Kidney (tissue), 14 donors: ENCODE measurements around the gene USP36. TPM values are rescaled to one million over a fixed set of nuclear protein-coding genes. Genes with fewer than 3 reads are reported as not detected.
A peak's percentile ranks its signal among the peaks of the same experiment; 100 is the strongest.

ENCODE experiments used
- DNase-seq, 5 donors: peaks; one replicate each; pipeline ENCODE4 v3.0.0-alpha.2; 2013 to 2020
- FAIRE-seq: peaks from 2 replicates; lab custom pipeline; 2012; peaks lifted over from hg19 to GRCh38; lab: Jason Lieb, UNC
- H3K27ac ChIP-seq, 2 donors: one replicate each; pipeline ENCODE4 v1.7.0; 2013; ENCODE audit warnings: low read depth in 2 of 2, low read length in 2 of 2, inconsistent platforms in 1 of 2
- H3K27me3 ChIP-seq: one replicate; pipeline ENCODE4 v1.7.1; 2013; ENCODE audit warnings: low read length, inconsistent platforms; ENCODE audit not compliant: control insufficient read depth, insufficient read depth
- H3K36me3 ChIP-seq, 3 donors: one replicate each; pipeline versions ENCODE4 v1.7.0 to v1.7.1; 2013; ENCODE audit warnings: low read length in 3 of 3, control low read depth in 1 of 3, inconsistent platforms in 1 of 3; ENCODE audit not compliant: insufficient read depth in 3 of 3, control insufficient read depth in 2 of 3
- H3K4me1 ChIP-seq, 3 donors: one replicate each; pipeline versions ENCODE4 v1.7.0 to v1.7.1; 2013; ENCODE audit warnings: low read length in 3 of 3, inconsistent platforms in 1 of 3, low read depth in 1 of 3; ENCODE audit not compliant: control insufficient read depth in 2 of 3, insufficient read depth in 2 of 3
- H3K4me3 ChIP-seq, 3 donors: one replicate each; pipeline versions ENCODE4 v1.7.0 to v1.8.1; 2013; ENCODE audit warnings: low read length in 3 of 3, control low read depth in 1 of 3, inconsistent platforms in 1 of 3
- H3K9ac ChIP-seq, 3 donors: one replicate each; pipeline versions ENCODE4 v1.7.0 to v1.7.1; 2013; ENCODE audit warnings: low read length in 3 of 3, control low read depth in 1 of 3, inconsistent platforms in 1 of 3
- H3K9me3 ChIP-seq, 3 donors: one replicate each; pipeline versions ENCODE4 v1.7.0 to v1.7.1; 2013; ENCODE audit warnings: low read length in 3 of 3, control low read depth in 1 of 3, inconsistent platforms in 1 of 3; ENCODE audit not compliant: control insufficient read depth in 2 of 3, insufficient read depth in 1 of 3
- intact Hi-C: fragments of 100-400 bp; cut with DNase I; formaldehyde crosslinking; loops from one replicate; pipeline ENCODE4 v1.11.1; 2022
- polyA plus RNA-seq: library from polyadenylated mRNA; stranded (reverse); fragments of 350-450 nt; fragmentation: Illumina TruSeq; extraction: RNeasy Lipid Tissue Mini Kit (QIAGEN cat#74804); gene quantifications from one replicate; pipeline ENCODE4 v1.2.3, GENCODE V29; 2014; ENCODE audit warnings: low read depth, low replicate concordance; ENCODE audit not compliant: insufficient read depth
- total RNA-seq: library from RNA; stranded (reverse); fragmentation: NEBNext Ultra II Directional; extraction: Animal tissue kit (Norgen Biotek cat#: 25700); gene quantifications from one replicate; pipeline ENCODE4 v1.2.1, GENCODE V29; 2021
- TF ChIP-seq, protein P1 (sequence below): IDR thresholded peaks from 3 replicates; pipeline ENCODE4 v1.5.1; 2012; ENCODE audit warnings: mild to moderate bottlenecking, moderate library complexity, borderline replicate concordance; ENCODE audit not compliant: insufficient read depth; ENCODE audit errors: extremely low read depth
- donor health status: control.
- donor health status: control.
- donor health status: control.
- donor health status: control.
- donor health status: control.
- donor health status: DM: yes; HTN: yes; CAD: no.
- donor health status: Normal renal cell carcinoma (clear cell type).

Gene USP36
- total and polyA plus RNA-seq, 2 donors from 2014 or later: 17.0 to 66.2 TPM

GRCh38 chr17:78844301-78845005, 3.8 kb upstream of the USP36 start:
- Histone ChIP-seq H3K27me3 (no peaks in the 10 kb centered on the region), H3K9ac (no peak overlapping the region), H3K36me3 (no peaks in the 10 kb centered on the region), H3K4me1 (peaks cover 0 to 8% (median 5%) of the 10 kb centered on the region in 3 donors), H3K27ac (no peak overlapping the region), H3K4me3 (no peak overlapping the region), H3K9me3 (no peaks in the 10 kb centered on the region)
- DNase-seq (no peak), FAIRE-seq (no peak)
- TF ChIP-seq, protein P1, sequence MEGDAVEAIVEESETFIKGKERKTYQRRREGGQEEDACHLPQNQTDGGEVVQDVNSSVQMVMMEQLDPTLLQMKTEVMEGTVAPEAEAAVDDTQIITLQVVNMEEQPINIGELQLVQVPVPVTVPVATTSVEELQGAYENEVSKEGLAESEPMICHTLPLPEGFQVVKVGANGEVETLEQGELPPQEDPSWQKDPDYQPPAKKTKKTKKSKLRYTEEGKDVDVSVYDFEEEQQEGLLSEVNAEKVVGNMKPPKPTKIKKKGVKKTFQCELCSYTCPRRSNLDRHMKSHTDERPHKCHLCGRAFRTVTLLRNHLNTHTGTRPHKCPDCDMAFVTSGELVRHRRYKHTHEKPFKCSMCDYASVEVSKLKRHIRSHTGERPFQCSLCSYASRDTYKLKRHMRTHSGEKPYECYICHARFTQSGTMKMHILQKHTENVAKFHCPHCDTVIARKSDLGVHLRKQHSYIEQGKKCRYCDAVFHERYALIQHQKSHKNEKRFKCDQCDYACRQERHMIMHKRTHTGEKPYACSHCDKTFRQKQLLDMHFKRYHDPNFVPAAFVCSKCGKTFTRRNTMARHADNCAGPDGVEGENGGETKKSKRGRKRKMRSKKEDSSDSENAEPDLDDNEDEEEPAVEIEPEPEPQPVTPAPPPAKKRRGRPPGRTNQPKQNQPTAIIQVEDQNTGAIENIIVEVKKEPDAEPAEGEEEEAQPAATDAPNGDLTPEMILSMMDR: no peak
- intact Hi-C loops: no loop called here

DNA sequence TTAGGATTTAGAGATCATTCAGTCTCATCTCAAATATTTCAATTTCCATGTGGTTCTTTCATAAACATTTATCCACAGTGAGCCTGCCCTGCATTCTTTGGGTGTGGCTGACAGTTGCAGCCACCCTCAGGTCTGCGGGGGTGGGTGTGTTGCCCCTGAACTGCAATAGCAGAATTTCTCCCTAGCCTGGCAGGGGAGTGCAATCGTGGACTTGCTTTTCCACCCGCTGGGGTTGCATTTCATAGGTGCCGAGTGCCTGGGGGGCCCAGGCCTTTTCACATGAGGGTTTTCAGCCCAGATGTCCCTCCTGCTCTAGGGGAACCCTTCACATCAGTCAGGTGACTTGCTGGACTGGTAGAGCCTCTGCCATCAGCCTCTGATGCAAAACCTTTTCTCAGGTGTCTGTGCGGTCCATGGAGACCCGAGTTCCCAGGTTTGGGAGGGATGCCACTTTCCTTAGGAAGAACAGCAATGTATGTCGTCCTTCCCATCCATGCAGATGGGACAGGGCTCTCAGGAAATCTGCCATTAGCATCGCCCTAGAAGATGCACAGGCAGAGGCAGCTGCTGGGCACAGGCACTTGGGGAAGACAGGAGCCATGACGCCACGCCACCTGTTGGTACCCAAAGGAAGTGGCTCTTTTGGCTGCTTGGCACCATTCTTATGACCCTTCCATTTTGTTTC, 2.4 kb upstream of the USP36 start:
- Histone ChIP-seq H3K27me3 (no peaks in the 10 kb centered on the region), H3K9me3 (no peaks in the 10 kb centered on the region), H3K36me3 (no peaks in the 10 kb centered on the region), H3K4me3 (no peak overlapping the region), H3K9ac (no peak overlapping the region), H3K27ac (no peak overlapping the region), H3K4me1 (peaks cover 4 to 15% (median 15%) of the 10 kb centered on the region in 3 donors)
- intact Hi-C loops: no loop called here
- peak in 2 of 5 donors; percentile 29 to 49 for DNase-seq
- TF ChIP-seq, protein P1: peak; percentile 28
- no peak for FAIRE-seq

- FAIRE-seq: no peak
- peaks cover 8 to 22% (median 21%) of the 10 kb centered on the region in 3 donors for H3K36me3 ChIP-seq
- peak overlapping the region in 2 of 3 donors; percentile 62 to 90 for H3K9ac ChIP-seq
- intact Hi-C loops: no loop called here
- no peaks in the 10 kb centered on the region for H3K27me3 ChIP-seq
- TF ChIP-seq, protein P1: no peak
- H3K4me1 ChIP-seq: peaks cover 4 to 15% (median 15%) of the 10 kb centered on the region in 3 donors
- H3K27ac ChIP-seq: peak overlapping the region; percentile 97 to 98
- H3K4me3 ChIP-seq: peak overlapping the region; percentile 20 to 83 (median 71)
- DNase-seq: no peak
- no peaks in the 10 kb centered on the region for H3K9me3 ChIP-seq
Measured at GRCh38 chr17:78840530-78840779, 159 bp downstream of the USP36 start.
